CD4-positive, alpha-beta T cell (primary cell): ENCODE measurements around the gene COL10A1. TPM values are rescaled to one million over a fixed set of nuclear protein-coding genes. Genes with fewer than 3 reads are reported as not detected.

ENCODE experiments used
- ATAC-seq: fragments of 200-7000 bp; cut with Tn5 transposase; one replicate; pipeline ENCODE4 v1.10.0; 2022; ENCODE audit warnings: mild to moderate bottlenecking; ENCODE audit not compliant: poor library complexity
- CTCF ChIA-PET: fragments of 350-600 bp; sonication (Branson Sonifier 250); formaldehyde crosslinking; loops from one replicate; lab custom pipeline; 2021; ENCODE audit warnings: antibody characterized with exemption, inconsistent platforms; lab: Charles Lee
- POLR2A ChIA-PET: fragments of 350-600 bp; sonication (Branson Sonifier 250); formaldehyde crosslinking; loops from one replicate; lab custom pipeline; 2021; ENCODE audit warnings: antibody characterized with exemption, inconsistent platforms; lab: Charles Lee
- DNase-seq, 14 experiments: peaks; one replicate each; pipeline ENCODE4 v3.0.0-alpha.2; 2013 to 2020; ENCODE audit warnings: mixed read lengths in 2 of 14
- H3K27ac ChIP-seq, 2 donors: one replicate each; pipeline versions ENCODE4 v1.5.1 to v1.7.0; 2013; ENCODE audit warnings: low read length in 2 of 2, low read depth in 1 of 2, mild to moderate bottlenecking in 1 of 2
- H3K27me3 ChIP-seq, 2 experiments: 1 replicate in 1 of 2; 2 replicates in 1 of 2; pipeline versions ENCODE4 v1.6.1 to v1.7.0; 2013; ENCODE audit warnings: low read length in 2 of 2, control low read depth in 1 of 2, mild to moderate bottlenecking in 1 of 2, moderate library complexity in 1 of 2; ENCODE audit not compliant: insufficient read depth in 2 of 2, control insufficient read depth in 1 of 2
- H3K36me3 ChIP-seq: one replicate; pipeline ENCODE4 v1.6.1; 2013; ENCODE audit warnings: low read length, control low read depth; ENCODE audit not compliant: insufficient read depth
- H3K4me1 ChIP-seq: one replicate; pipeline ENCODE4 v1.6.1; 2013; ENCODE audit warnings: low read length, control low read depth; ENCODE audit not compliant: insufficient read depth
- H3K4me3 ChIP-seq: one replicate; pipeline ENCODE4 v1.5.1; 2013; ENCODE audit warnings: mild to moderate bottlenecking, low read length, moderate library complexity
- H3K9me3 ChIP-seq, 2 experiments: 1 replicate in 1 of 2; 2 replicates in 1 of 2; pipeline versions ENCODE4 v1.6.1 to v1.7.0; 2013; ENCODE audit warnings: low read length in 2 of 2, mild to moderate bottlenecking in 2 of 2, control low read depth in 1 of 2, moderate library complexity in 1 of 2; ENCODE audit not compliant: control insufficient read depth in 1 of 2, insufficient read depth in 1 of 2
- H3K27ac Mint-ChIP-seq: one replicate; pipeline ENCODE4 v1.8.0; 2020; ENCODE audit warnings: mixed read lengths
- H3K27me3 Mint-ChIP-seq: one replicate; pipeline ENCODE4 v1.8.0; 2021; ENCODE audit warnings: mixed read lengths
- H3K36me3 Mint-ChIP-seq: one replicate; pipeline ENCODE4 v1.8.0; 2021; ENCODE audit warnings: low read depth, mixed read lengths
- H3K4me1 Mint-ChIP-seq: one replicate; pipeline ENCODE4 v1.8.0; 2021; ENCODE audit warnings: low read depth, mixed read lengths
- H3K4me3 Mint-ChIP-seq: one replicate; pipeline ENCODE4 v1.8.0; 2020; ENCODE audit warnings: mild to moderate bottlenecking, mixed read lengths
- H3K9me3 Mint-ChIP-seq: one replicate; pipeline ENCODE4 v1.8.0; 2020; ENCODE audit warnings: mixed read lengths
- intact Hi-C, 2 experiments: fragments of 100-400 bp; cut with DNase I in 1 of 2; cut with micrococcal nuclease in 1 of 2; formaldehyde crosslinking; loops; one replicate each; pipeline versions ENCODE4 v1.15.1 to v1.9.0; 2023 to 2025; cut with DNase I, micrococcal nuclease
- total RNA-seq, 174 experiments: library from RNA in 2 of 174; stranded (reverse) in 2 of 174; gene quantifications; one replicate each; pipeline ENCODE4 v1.2.3 and lab custom pipeline; 2021 to 2026
- TF ChIP-seq, protein P1 (sequence below): fragments of 200-600 bp; IDR thresholded peaks from one replicate; pipeline ENCODE4 v1.8.0; 2022; ENCODE audit warnings: antibody characterized with exemption, mild to moderate bottlenecking

Gene COL10A1
- total RNA-seq, 2 experiments from 2014 or later: not detected

DNA sequence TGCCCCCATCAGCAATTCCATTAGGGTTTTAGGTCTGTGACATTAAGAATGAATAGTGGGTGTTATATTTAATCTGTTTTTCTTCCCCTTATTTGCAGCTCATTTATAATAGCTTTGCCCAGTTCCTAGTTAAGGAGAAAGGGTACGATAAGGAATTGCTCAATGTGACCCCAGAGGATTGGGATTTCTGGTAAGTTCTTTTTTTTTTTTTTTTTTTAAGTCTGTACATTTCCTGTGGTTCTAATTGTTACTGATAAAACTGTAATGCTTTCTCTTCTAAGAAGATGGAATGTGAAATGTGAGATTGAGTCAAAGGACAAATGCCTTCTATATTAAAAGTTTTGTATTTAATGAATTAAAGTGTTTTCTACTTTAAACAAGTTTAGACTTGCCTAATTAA, 19.8 kb downstream of the COL10A1 start:
- Histone ChIP-seq H3K4me3 (no peak overlapping the region), H3K27ac (no peak overlapping the region), H3K36me3 (peaks cover 42% of the 10 kb centered on the region), H3K9me3 (no peaks in the 10 kb centered on the region), H3K27me3 (no peaks in the 10 kb centered on the region), H3K4me1 (peaks cover 26% of the 10 kb centered on the region)
- Mint-ChIP-seq H3K4me3 (no peak overlapping the region), H3K9me3 (no peaks in the 10 kb centered on the region), H3K4me1 (peaks cover 64% of the 10 kb centered on the region), H3K27ac (no peak overlapping the region), H3K36me3 (peaks cover 68% of the 10 kb centered on the region), H3K27me3 (no peaks in the 10 kb centered on the region)
- no peak for ATAC-seq
- intact Hi-C loops: loop anchor here in 1 of 2 experiments (10.0 kb wide), 2 partner anchors 579 to 1569 kb away; partner anchors contain the start of genes KPNA5 and NUS1
- POLR2A ChIA-PET: no interaction called here
- DNase-seq: no peak
- CTCF ChIA-PET: interaction anchor here (1.9 kb wide), 1 partner anchor 13 kb away, joined by 7 read pairs; no protein-coding TSS in a partner anchor
- TF ChIP-seq, protein P1, sequence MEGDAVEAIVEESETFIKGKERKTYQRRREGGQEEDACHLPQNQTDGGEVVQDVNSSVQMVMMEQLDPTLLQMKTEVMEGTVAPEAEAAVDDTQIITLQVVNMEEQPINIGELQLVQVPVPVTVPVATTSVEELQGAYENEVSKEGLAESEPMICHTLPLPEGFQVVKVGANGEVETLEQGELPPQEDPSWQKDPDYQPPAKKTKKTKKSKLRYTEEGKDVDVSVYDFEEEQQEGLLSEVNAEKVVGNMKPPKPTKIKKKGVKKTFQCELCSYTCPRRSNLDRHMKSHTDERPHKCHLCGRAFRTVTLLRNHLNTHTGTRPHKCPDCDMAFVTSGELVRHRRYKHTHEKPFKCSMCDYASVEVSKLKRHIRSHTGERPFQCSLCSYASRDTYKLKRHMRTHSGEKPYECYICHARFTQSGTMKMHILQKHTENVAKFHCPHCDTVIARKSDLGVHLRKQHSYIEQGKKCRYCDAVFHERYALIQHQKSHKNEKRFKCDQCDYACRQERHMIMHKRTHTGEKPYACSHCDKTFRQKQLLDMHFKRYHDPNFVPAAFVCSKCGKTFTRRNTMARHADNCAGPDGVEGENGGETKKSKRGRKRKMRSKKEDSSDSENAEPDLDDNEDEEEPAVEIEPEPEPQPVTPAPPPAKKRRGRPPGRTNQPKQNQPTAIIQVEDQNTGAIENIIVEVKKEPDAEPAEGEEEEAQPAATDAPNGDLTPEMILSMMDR: no peak

DNA sequence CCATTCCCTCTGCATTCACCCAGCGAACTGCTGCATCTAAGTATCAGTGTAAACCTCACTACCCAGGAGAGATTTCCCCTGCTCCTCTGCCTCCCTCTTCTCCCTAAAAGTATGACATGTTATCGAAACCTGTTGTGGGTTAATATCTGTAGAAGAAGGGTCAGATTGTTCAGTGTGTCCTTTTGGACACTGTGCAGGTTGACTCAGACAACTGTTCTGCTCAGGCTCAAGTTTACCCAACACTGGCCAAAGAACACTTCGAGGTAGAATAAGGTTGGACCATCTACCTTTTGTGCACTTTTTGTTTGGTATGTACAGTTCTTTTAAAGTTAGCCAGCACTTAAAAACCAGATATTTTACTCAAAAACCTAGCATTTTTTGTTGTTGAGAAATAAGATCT, 20.7 kb downstream of the COL10A1 start:
- H3K27ac Mint-ChIP-seq: no peak overlapping the region
- no peak for ATAC-seq

DNA sequence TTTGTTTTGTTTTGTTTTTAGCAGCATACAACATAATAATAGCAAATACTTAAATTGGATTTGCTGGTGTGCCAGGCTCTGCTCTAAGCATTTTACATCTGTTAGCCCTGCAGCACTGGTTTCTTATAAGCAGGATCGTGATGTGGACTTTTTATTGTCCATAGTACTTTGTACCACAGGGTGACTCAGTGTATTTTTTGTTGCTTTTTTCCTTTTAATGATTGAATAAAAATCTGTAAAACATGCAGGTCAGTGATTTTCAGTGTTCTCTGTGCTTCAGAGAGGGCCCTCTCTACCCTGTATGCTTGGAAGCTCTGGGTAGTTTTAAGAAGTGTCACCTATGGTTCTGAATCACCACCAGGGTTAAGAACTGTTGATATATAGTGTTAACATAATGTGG, 21.3 kb downstream of the COL10A1 start:
- H3K36me3 ChIP-seq: peaks cover 27% of the 10 kb centered on the region
- no peak overlapping the region for H3K4me3 ChIP-seq
- intact Hi-C loops: loop anchor here in 1 of 2 experiments (5.0 to 10.0 kb wide), 3 partner anchors 468 to 1570 kb away; partner anchors contain the start of genes KPNA5, NUS1 and RWDD1
- no peaks in the 10 kb centered on the region for H3K27me3 ChIP-seq
- CTCF ChIA-PET: no interaction called here
- no peaks in the 10 kb centered on the region for H3K27me3 Mint-ChIP-seq
- peaks cover 26% of the 10 kb centered on the region for H3K4me1 ChIP-seq
- H3K36me3 Mint-ChIP-seq: peaks cover 54% of the 10 kb centered on the region
- H3K4me1 Mint-ChIP-seq: peaks cover 72% of the 10 kb centered on the region
- H3K9me3 Mint-ChIP-seq: no peaks in the 10 kb centered on the region
- H3K9me3 ChIP-seq: no peaks in the 10 kb centered on the region
- peak overlapping the region; percentile 56 for H3K4me3 Mint-ChIP-seq
- ATAC-seq (no peak), DNase-seq (no peak)
- TF ChIP-seq, protein P1: no peak
- H3K27ac ChIP-seq: no peak overlapping the region
- no peak overlapping the region for H3K27ac Mint-ChIP-seq
- POLR2A ChIA-PET: no interaction called here

More for the DNA sequence above, 20.7 kb downstream of the COL10A1 start:
- Mint-ChIP-seq H3K36me3 (peaks cover 59% of the 10 kb centered on the region), H3K9me3 (no peaks in the 10 kb centered on the region), H3K4me3 (peak overlapping the region; percentile 42), H3K4me1 (peaks cover 66% of the 10 kb centered on the region), H3K27me3 (no peaks in the 10 kb centered on the region)
- ChIA-PET POLR2A (no interaction called here), CTCF (no interaction called here)
- no peaks in the 10 kb centered on the region for H3K27me3 ChIP-seq
- TF ChIP-seq, protein P1: no peak
- no peak overlapping the region for H3K27ac ChIP-seq
- no peaks in the 10 kb centered on the region for H3K9me3 ChIP-seq
- H3K4me1 ChIP-seq: peaks cover 26% of the 10 kb centered on the region
- H3K4me3 ChIP-seq: no peak overlapping the region
- DNase-seq: no peak
- peaks cover 33% of the 10 kb centered on the region for H3K36me3 ChIP-seq
- intact Hi-C loops: loop anchor here in 1 of 2 experiments (10.0 kb wide), 2 partner anchors 580 to 1570 kb away; partner anchors contain the start of genes KPNA5 and NUS1
